T-cell (primary cell): ENCODE results near the gene DNAJC15. TPM values are rescaled to one million over a fixed set of nuclear protein-coding genes. Genes with fewer than 3 reads are reported as not detected.

ENCODE experiments used
- ATAC-seq, 4 experiments: fragments of 200-7000 bp in 3 of 4; fragments of 150-1000 bp in 1 of 4; cut with Tn5 transposase; replicated peaks in 1 of 4; 1 replicate in 3 of 4; 2 replicates in 1 of 4; pipeline ENCODE4 v1.10.0; 2021; ENCODE audit warnings: moderate library complexity in 3 of 4, mild to moderate bottlenecking in 2 of 4, moderate number of reproducible peaks in 1 of 4
- CTCF ChIA-PET, 2 donors: fragments of 300-600 bp; sonication (Branson Sonifier 250); formaldehyde crosslinking; loops; one replicate each; lab custom pipeline; 2022; ENCODE audit warnings: antibody characterized with exemption in 2 of 2; lab: Charles Lee
- POLR2A ChIA-PET, 2 donors: fragments of 300-600 bp; sonication (Branson Sonifier 250); formaldehyde crosslinking; loops; one replicate each; lab custom pipeline; 2022; ENCODE audit warnings: antibody characterized with exemption in 2 of 2; lab: Charles Lee
- DNase-seq, 35 experiments: peaks; one replicate each; pipeline versions ENCODE4 v3.0.0 to v3.0.0-alpha.2; 2013 to 2023
- H3K27ac ChIP-seq: one replicate; pipeline ENCODE4 v1.5.1; 2013; ENCODE audit warnings: low read length
- H3K27me3 ChIP-seq, 2 experiments: replicated peaks in 1 of 2; 1 replicate in 1 of 2; 2 replicates in 1 of 2; pipeline versions ENCODE4 v1.6.1 to v1.7.0; 2013; ENCODE audit warnings: low read length in 1 of 2, mixed read lengths in 1 of 2; ENCODE audit not compliant: control insufficient read depth in 2 of 2, insufficient read depth in 2 of 2; ENCODE audit errors: extremely low read depth in 1 of 2
- H3K36me3 ChIP-seq, 2 donors: 1 replicate in 1 of 2; 2 replicates in 1 of 2; pipeline versions ENCODE4 v1.6.1 to v1.7.0; 2013; ENCODE audit warnings: low read length in 1 of 2; ENCODE audit not compliant: control insufficient read depth in 2 of 2, insufficient read depth in 1 of 2; ENCODE audit errors: extremely low read depth in 1 of 2
- H3K4me1 ChIP-seq, 2 experiments: 1 replicate in 1 of 2; 2 replicates in 1 of 2; pipeline versions ENCODE4 v1.6.1 to v1.7.0; 2013; ENCODE audit warnings: low read length in 2 of 2, mixed read lengths in 1 of 2; ENCODE audit not compliant: insufficient read depth in 2 of 2, control insufficient read depth in 1 of 2; ENCODE audit errors: extremely low read depth in 1 of 2
- H3K4me3 ChIP-seq, 2 donors: 1 replicate in 1 of 2; 2 replicates in 1 of 2; pipeline versions ENCODE4 v1.5.1 to v1.7.0; 2013; ENCODE audit warnings: mild to moderate bottlenecking in 2 of 2, low read length in 1 of 2, moderate library complexity in 1 of 2; ENCODE audit not compliant: control insufficient read depth in 1 of 2; ENCODE audit errors: extremely low read depth in 1 of 2
- H3K9me3 ChIP-seq: 2 replicates; pipeline ENCODE4 v1.7.0; 2013
- H3K27ac Mint-ChIP-seq, 2 donors: one replicate each; pipeline ENCODE4 v1.8.0; 2020 to 2021; ENCODE audit warnings: mild to moderate bottlenecking in 2 of 2, mixed read lengths in 2 of 2
- H3K27me3 Mint-ChIP-seq, 2 donors: one replicate each; pipeline ENCODE4 v1.8.0; 2021 to 2022; ENCODE audit warnings: mixed read lengths in 2 of 2
- H3K36me3 Mint-ChIP-seq: one replicate; pipeline ENCODE4 v1.8.0; 2021; ENCODE audit warnings: mixed read lengths
- H3K4me1 Mint-ChIP-seq, 3 donors: one replicate each; pipeline ENCODE4 v1.8.0; 2020 to 2022; ENCODE audit warnings: mixed read lengths in 3 of 3, mild to moderate bottlenecking in 1 of 3
- H3K4me3 Mint-ChIP-seq, 3 donors: one replicate each; pipeline ENCODE4 v1.8.0; 2020 to 2022; ENCODE audit warnings: mild to moderate bottlenecking in 3 of 3, mixed read lengths in 3 of 3, moderate library complexity in 3 of 3
- H3K9me3 Mint-ChIP-seq, 3 donors: one replicate each; pipeline ENCODE4 v1.8.0; 2020 to 2022; ENCODE audit warnings: mixed read lengths in 3 of 3
- WGBS: methylation state at CpG from one replicate; pipeline ENCODE4 v1.1.5; 2013; ENCODE audit warnings: missing lambda C conversion rate; ENCODE audit not compliant: insufficient coverage; 5-methylcytosine and 5-hydroxymethylcytosine counted together
- total RNA-seq, 35 experiments: library from RNA in 6 of 35; stranded (reverse) in 6 of 35; fragments of 120-200 nt in 1 of 35; gene quantifications; one replicate each; pipeline versions ENCODE4 v1.2.1 to v1.2.4 and lab custom pipeline; 2013 to 2026

DNAJC15 gene
- total RNA-seq, 5 donors from 2014 or later (not counting 1 experiment from before 2014, with no cell fraction given), result 4.4 to 10.8 (median 8.5) TPM

DNA sequence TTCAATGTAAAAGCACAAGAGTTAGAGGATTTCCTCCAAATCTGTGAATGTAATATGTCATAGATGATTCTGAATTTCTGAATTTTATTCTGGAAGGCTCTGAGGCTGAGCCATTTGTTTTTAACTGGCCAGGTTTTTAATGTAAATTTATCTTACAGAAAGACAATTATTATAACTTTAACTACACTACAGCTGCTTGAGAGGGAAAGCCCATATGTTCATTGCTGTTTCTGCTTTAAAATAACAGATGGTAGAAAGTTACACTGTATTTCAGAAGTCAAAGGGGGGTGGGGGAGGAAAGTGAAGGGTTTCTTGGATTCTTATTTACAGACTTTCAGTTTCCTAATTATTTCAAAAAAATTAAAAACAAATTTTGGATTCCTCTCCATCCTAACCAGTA lies 62.8 kb downstream of the DNAJC15 start:
- POLR2A ChIA-PET, result no interaction called here
- H3K4me1 Mint-ChIP-seq, result peaks cover 13 to 15% (median 14%) of the 10 kb centered on the region in 3 donors
- Histone ChIP-seq H3K27ac (no peak overlapping the region), H3K27me3 (no peaks in the 10 kb centered on the region), H3K4me3 (no peak overlapping the region), H3K9me3 (peaks cover 4% of the 10 kb centered on the region), H3K36me3 (peaks cover 0 to 4% of the 10 kb centered on the region in 2 donors), H3K4me1 (no peaks in the 10 kb centered on the region)
- H3K36me3 Mint-ChIP-seq, result peaks cover 22% of the 10 kb centered on the region
- H3K27ac Mint-ChIP-seq, result no peak overlapping the region
- no peak overlapping the region for H3K4me3 Mint-ChIP-seq
- CTCF ChIA-PET, result interaction anchor here in 1 of 2 donors (1.4 kb wide), 2 partner anchors 9 to 717 kb away, joined by 3 read pairs; no protein-coding TSS in a partner anchor
- peaks cover 0 to 4% (median 0%) of the 10 kb centered on the region in 3 donors for H3K9me3 Mint-ChIP-seq
- ATAC-seq (no peak), DNase-seq (no peak)
- no peaks in the 10 kb centered on the region for H3K27me3 Mint-ChIP-seq

DNA sequence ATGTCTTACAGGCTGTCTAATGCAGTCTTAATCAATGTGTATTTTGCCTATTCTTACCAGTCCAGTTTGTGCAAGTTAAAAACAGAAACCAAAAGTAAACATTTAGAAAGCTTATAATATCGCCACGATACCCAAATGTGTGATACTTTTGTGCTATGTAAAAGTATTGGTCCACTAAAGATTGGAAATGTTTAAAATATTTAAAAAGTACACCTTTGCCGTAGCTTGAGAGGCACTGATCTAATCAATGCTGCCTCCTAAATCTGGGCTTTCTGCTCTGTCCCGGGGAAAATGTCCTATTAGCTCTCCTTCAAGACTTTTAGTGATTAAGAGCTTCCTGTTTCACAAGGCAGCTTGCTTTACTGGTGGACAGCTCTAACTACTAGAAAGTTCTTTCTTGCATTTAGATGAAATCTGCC lies 64.7 kb downstream of the DNAJC15 start:
- WGBS, result 17% methylated on average over 1 of the region's 4 CpGs
- Mint-ChIP-seq H3K27me3 (no peaks in the 10 kb centered on the region), H3K27ac (peak overlapping the region; percentile 53 to 62), H3K9me3 (peaks cover 0 to 4% (median 0%) of the 10 kb centered on the region in 3 donors), H3K36me3 (peaks cover 34% of the 10 kb centered on the region), H3K4me1 (peaks cover 13 to 15% (median 14%) of the 10 kb centered on the region in 3 donors), H3K4me3 (peak overlapping the region; percentile 62 to 74 (median 64))
- POLR2A ChIA-PET, result interaction anchor here in 1 of 2 donors (1.0 to 1.5 kb wide), 4 partner anchors 12 to 97 kb away, joined by 3 to 14 read pairs (median 4); no protein-coding TSS in a partner anchor
- no peaks in the 10 kb centered on the region for H3K27me3 ChIP-seq
- H3K9me3 ChIP-seq, result peaks cover 4% of the 10 kb centered on the region
- H3K4me1 ChIP-seq, result no peaks in the 10 kb centered on the region
- peaks cover 0 to 4% of the 10 kb centered on the region in 2 donors for H3K36me3 ChIP-seq
- peak in 1 of 35 experiments; percentile 28 for DNase-seq
- ATAC-seq, result no peak
- CTCF ChIA-PET, result interaction anchor here in 1 of 2 donors (0.6 to 1.4 kb wide), 8 partner anchors 12 to 188 kb away, joined by 3 to 5 read pairs (median 3); no protein-coding TSS in a partner anchor
- H3K27ac ChIP-seq, result peak overlapping the region; percentile 67
- H3K4me3 ChIP-seq, result peak overlapping the region in 1 of 2 donors; percentile 42

DNA sequence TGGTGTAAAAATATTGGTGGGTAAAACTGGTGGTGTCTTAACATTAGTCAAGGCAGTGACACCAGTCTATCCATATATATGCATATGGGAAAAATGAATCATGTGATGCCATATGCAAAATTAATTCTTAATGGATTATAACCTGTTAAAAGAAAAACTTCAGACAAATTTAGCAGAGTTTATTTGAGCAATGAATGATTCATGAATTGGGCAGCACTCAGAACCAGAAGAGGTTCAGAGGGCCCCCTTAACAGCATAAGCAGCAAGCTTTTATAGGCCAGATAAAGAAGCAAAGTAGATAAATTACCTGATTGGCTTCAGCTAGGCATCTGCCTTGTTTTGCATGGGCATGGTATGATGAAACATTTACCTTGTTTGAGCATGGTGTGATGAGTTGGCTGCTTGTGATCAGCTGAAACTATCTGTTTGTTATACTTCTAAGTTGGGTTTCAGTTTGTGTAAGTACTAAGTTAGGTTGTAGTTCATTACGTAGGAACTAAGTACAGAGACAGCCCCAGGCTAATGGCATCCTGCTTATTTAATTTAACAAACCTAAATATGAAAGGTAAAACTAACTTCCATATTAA lies 66.6 kb downstream of the DNAJC15 start:
- WGBS, result no CpG with 5 or more reads among the region's 1 CpG
- Mint-ChIP-seq H3K4me3 (no peak overlapping the region), H3K4me1 (peaks cover 17 to 19% (median 18%) of the 10 kb centered on the region in 3 donors), H3K27me3 (no peaks in the 10 kb centered on the region), H3K9me3 (peaks cover 0 to 4% (median 0%) of the 10 kb centered on the region in 3 donors), H3K36me3 (peaks cover 34% of the 10 kb centered on the region), H3K27ac (no peak overlapping the region)
- no peak for DNase-seq
- Histone ChIP-seq H3K4me3 (no peak overlapping the region), H3K27me3 (no peaks in the 10 kb centered on the region), H3K27ac (no peak overlapping the region), H3K4me1 (no peaks in the 10 kb centered on the region), H3K36me3 (peaks cover 0 to 4% of the 10 kb centered on the region in 2 donors), H3K9me3 (peaks cover 4% of the 10 kb centered on the region)
- ChIA-PET POLR2A (no interaction called here), CTCF (no interaction called here)
- ATAC-seq, result no peak

DNA sequence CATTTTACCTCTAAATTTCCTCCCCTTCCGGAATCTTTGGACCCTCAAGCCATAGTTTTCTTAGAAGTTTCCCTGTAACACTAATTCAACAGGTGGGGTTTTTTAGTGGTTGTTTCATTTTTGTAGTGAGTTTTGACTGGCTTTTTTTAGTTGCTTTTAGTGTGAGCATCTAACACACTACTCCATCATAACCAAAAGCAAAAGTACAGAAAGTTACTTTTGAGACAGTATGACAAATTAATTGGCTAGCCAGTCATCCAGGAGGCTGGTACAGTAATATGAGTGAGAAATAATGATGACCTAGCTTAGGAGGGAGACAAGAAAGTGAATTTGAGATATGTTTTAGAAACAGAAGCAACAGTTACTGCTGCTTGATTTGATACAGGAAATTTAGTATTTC lies 71.5 kb downstream of the DNAJC15 start:
- peak overlapping the region in 1 of 2 donors; percentile 17 for H3K27ac Mint-ChIP-seq
- ATAC-seq, result no peak

DNA sequence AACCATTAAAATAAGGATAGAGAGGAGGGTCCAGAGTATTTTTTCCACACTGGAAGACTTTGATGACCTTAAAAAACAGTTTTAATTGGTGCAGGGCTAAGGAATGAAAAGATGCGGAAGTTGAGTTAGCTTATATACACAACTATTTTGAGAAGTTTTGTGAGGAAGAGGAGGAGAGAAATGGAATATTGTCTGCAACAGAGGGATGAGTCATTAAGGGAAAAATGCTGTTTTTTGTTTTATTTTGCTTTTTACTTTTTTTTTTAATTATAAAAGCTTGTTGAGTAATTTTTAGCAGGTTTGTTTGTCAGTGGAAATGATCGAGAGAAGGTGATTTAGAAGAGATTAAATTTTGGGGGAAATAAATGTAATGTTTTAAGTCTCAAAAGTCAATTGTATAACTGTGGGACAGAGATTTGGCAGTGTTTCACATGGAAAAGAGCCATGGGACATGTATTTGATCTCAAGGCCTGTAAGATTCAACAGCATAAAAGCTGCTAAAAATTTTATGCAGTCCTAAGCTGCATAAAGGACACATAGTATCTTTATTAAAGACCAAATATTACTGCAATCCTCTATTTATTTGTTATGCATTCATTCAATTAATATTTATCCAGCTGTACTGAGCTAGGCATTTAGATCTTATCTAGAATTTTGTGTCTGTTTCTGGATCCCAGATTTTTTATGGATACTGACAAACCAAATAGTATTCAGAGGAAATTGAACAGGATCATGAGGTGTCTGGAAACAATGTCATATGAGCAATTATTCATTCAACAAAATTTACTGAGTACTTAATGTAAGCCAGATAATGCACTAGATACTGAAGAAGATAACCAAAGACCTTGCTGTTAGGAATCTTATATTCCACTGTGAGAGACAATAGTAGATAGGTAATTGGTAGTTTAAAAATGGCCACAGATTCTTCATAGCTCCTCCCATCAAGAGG lies 72.7 kb downstream of the DNAJC15 start:
- no peaks in the 10 kb centered on the region for H3K4me1 ChIP-seq
- H3K9me3 ChIP-seq, result no peaks in the 10 kb centered on the region
- no peaks in the 10 kb centered on the region for H3K27me3 ChIP-seq
- ATAC-seq, result no peak
- Mint-ChIP-seq H3K27me3 (no peaks in the 10 kb centered on the region), H3K4me3 (no peak overlapping the region), H3K4me1 (peaks cover 7 to 33% (median 21%) of the 10 kb centered on the region in 3 donors), H3K9me3 (peaks cover 0 to 5% (median 3%) of the 10 kb centered on the region in 3 donors), H3K27ac (no peak overlapping the region), H3K36me3 (peaks cover 38% of the 10 kb centered on the region)
- ChIA-PET CTCF (interaction anchor here in 1 of 2 donors (1.2 to 1.6 kb wide), 2 partner anchors 10 to 12 kb away, joined by 3 to 5 read pairs; no protein-coding TSS in a partner anchor), POLR2A (interaction anchor here in 1 of 2 donors (0.6 kb wide), 1 partner anchor 57 kb away, joined by 3 read pairs; no protein-coding TSS in a partner anchor)
- H3K4me3 ChIP-seq, result no peak overlapping the region
- no peak for DNase-seq
- no CpG with 5 or more reads among the region's 2 CpGs for WGBS
- no peak overlapping the region for H3K27ac ChIP-seq
- H3K36me3 ChIP-seq, result peaks cover 0 to 3% of the 10 kb centered on the region in 2 donors

More for the DNA sequence above, 71.5 kb downstream of the DNAJC15 start:
- Mint-ChIP-seq H3K27me3 (no peaks in the 10 kb centered on the region), H3K36me3 (peaks cover 31% of the 10 kb centered on the region), H3K9me3 (no peaks in the 10 kb centered on the region), H3K4me3 (no peak overlapping the region), H3K4me1 (peaks cover 7 to 25% (median 16%) of the 10 kb centered on the region in 3 donors)
- no peaks in the 10 kb centered on the region for H3K27me3 ChIP-seq
- POLR2A ChIA-PET, result no interaction called here
- H3K4me3 ChIP-seq, result no peak overlapping the region
- CTCF ChIA-PET, result interaction anchor here in 1 of 2 donors (1.2 to 1.6 kb wide), 2 partner anchors 9 to 11 kb away, joined by 3 to 5 read pairs; no protein-coding TSS in a partner anchor
- peaks cover under 1% of the 10 kb centered on the region for H3K9me3 ChIP-seq
- DNase-seq, result no peak
- peaks cover under 1 to 3% of the 10 kb centered on the region in 2 donors for H3K36me3 ChIP-seq
- H3K4me1 ChIP-seq, result no peaks in the 10 kb centered on the region
- H3K27ac ChIP-seq, result no peak overlapping the region
- WGBS, result no CpG with 5 or more reads among the region's 1 CpG

DNA sequence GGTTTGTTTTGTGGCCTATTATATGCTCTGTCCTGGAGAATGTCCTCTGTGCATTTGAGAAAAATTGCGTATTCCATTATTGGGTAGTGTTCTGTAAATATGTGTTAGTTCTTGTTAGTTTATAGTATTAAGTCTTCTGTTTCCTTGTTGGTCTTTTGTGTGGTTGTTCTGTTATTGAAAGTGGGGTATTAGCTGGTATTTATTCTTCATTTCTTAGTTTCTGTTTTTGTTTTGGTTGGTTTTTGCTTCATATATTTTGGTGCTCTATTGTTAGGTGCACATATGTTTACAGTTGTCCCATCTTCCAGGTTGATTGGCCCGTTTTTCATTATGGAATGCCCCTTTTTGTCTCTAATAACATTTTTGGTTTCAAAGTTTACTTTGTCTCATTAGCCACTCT lies 77.3 kb downstream of the DNAJC15 start:
- CTCF ChIA-PET, result no interaction called here
- no CpG with 5 or more reads among the region's 2 CpGs for WGBS

More for the DNA sequence above, 77.3 kb downstream of the DNAJC15 start:
- Histone ChIP-seq H3K27ac (no peak overlapping the region), H3K36me3 (peaks cover 0 to 3% of the 10 kb centered on the region in 2 donors), H3K4me1 (peaks cover 0 to 2% of the 10 kb centered on the region in 2 experiments), H3K9me3 (no peaks in the 10 kb centered on the region), H3K27me3 (no peaks in the 10 kb centered on the region), H3K4me3 (no peak overlapping the region)
- H3K4me3 Mint-ChIP-seq, result no peak overlapping the region
- DNase-seq (no peak), ATAC-seq (no peak)
- peaks cover 3 to 5% (median 4%) of the 10 kb centered on the region in 3 donors for H3K9me3 Mint-ChIP-seq
- H3K36me3 Mint-ChIP-seq, result peaks cover 27% of the 10 kb centered on the region
- H3K27me3 Mint-ChIP-seq, result no peaks in the 10 kb centered on the region
- H3K27ac Mint-ChIP-seq, result no peak overlapping the region
- POLR2A ChIA-PET, result interaction anchor here in 1 of 2 donors (0.7 kb wide), 2 partner anchors 379 to 489 kb away, joined by 3 to 7 read pairs; no protein-coding TSS in a partner anchor
- H3K4me1 Mint-ChIP-seq, result peaks cover 12 to 48% (median 29%) of the 10 kb centered on the region in 3 donors
